ENCODE data around the gene BEND3. TPM values are rescaled to one million over a fixed set of nuclear protein-coding genes. Genes with fewer than 3 reads are reported as not detected.
"Not testable (repeated sequence)": the region's sequence is repeated elsewhere in the genome, so short reads cannot be mapped to it uniquely, and the experiment has no call there.

The BEND3 gene
- total RNA-seq, 4 donors from 2014 or later: 1.1 to 1.8 (median 1.4) TPM

DNA sequence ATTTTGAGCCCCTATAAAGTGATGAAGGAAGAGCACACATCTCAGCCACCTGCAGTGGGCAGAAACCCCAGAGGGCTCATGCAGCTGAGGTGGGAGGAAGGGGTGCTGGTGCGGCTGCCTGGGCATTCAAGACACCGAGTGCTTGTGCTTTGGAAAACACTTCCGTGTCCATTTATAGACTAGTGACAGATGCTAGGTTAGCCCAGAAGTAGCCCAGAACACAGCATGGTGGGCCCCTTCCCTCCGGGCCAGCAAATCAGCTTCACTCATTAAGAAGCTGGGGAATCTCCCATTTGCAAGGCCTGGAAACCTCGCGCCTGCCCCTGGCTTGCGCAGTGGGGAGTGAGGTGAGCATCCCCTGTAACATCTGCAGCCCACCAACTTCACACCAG, 12.9 kb downstream of the BEND3 start:
- TF ChIP-seq, protein P1, sequence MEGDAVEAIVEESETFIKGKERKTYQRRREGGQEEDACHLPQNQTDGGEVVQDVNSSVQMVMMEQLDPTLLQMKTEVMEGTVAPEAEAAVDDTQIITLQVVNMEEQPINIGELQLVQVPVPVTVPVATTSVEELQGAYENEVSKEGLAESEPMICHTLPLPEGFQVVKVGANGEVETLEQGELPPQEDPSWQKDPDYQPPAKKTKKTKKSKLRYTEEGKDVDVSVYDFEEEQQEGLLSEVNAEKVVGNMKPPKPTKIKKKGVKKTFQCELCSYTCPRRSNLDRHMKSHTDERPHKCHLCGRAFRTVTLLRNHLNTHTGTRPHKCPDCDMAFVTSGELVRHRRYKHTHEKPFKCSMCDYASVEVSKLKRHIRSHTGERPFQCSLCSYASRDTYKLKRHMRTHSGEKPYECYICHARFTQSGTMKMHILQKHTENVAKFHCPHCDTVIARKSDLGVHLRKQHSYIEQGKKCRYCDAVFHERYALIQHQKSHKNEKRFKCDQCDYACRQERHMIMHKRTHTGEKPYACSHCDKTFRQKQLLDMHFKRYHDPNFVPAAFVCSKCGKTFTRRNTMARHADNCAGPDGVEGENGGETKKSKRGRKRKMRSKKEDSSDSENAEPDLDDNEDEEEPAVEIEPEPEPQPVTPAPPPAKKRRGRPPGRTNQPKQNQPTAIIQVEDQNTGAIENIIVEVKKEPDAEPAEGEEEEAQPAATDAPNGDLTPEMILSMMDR (IDR thresholded peaks at IDR 0.05): no peak
- TF ChIP-seq POLR2A (IDR thresholded peaks at IDR 0.05): no peak
- no peak overlapping the region for H3K4me3 ChIP-seq (ENCODE audit: low read depth, poor library complexity, severe bottlenecking)
- intact Hi-C loops (cut with DNase I; ENCODE audit: low total_unique reads): no loop called here
- peak in 1 of 2 donors; percentile 61 for DNase-seq (ENCODE audit: low spot score in 2 of 2)
- WGBS, 2 donors: 90 to 96% methylated on average over 7 of the region's 7 CpGs

DNA sequence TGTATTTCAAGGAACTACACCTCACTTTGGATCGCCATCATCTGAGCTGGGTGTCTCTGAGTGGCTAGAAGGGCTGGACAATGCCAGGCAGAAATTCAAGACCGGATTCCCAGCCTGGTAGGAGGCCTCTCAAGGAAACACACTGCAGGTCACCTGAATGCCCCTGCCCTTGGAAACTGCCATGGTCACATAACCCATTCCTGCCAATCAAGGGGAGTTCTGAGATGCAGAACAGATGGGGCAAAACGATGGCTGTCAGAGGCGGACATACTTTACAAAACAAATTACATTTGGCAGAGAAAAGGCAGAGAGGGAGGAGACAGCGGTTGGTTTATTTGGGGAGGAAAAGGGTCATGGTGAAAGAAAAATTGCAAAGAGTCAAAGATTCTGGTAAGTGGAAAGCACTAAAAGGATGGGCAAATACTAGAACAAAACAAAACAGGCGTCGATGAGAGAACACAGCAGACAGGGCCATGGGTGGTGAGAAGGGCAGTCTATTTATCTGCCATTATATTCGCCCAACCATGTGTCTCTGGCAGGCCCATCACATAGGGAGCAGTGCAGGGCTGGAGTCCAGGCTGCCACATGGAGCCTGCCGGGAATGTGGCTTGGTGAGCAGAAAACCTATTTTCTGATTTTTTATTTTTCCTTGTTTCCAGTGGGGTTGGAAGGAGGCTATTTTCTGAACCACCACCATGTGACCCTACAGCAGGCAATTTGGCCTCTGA, 13.5 kb downstream of the BEND3 start:
- DNase-seq (ENCODE audit: low spot score in 2 of 2): peak in 1 of 2 donors; percentile 50
- WGBS, 2 donors: 81 to 87% methylated on average over 9 of the region's 9 CpGs
- TF ChIP-seq, protein P1 (IDR thresholded peaks at IDR 0.05): no peak
- no peak for TF ChIP-seq POLR2A (IDR thresholded peaks at IDR 0.05)
- intact Hi-C loops (cut with DNase I; ENCODE audit: low total_unique reads): no loop called here
- no peak overlapping the region for H3K4me3 ChIP-seq (ENCODE audit: low read depth, poor library complexity, severe bottlenecking)

DNA sequence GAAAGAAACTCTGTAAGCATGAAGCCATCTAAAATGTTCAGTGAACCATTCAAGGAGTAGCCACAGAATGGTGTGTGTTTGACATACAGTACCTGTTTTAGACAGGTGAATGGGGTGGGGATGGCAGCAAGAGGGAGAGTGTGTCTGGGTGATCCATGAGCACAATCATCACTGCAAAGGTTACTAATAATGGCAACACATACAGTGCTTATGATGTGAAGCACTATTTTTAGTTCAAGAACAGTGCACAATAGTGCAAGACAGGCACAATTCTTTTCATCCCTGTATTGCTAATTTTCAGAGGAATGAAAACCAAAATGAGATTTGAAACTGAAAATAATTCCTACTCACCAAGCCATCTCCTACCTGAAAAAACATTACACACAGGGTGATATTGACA, 14.1 kb downstream of the BEND3 start:
- intact Hi-C loops (cut with DNase I; ENCODE audit: low total_unique reads): no loop called here
- TF ChIP-seq, protein P1 (IDR thresholded peaks at IDR 0.05): no peak
- TF ChIP-seq POLR2A (IDR thresholded peaks at IDR 0.05): no peak
- no peak for DNase-seq (ENCODE audit: low spot score in 2 of 2)
- H3K4me3 ChIP-seq (ENCODE audit: low read depth, poor library complexity, severe bottlenecking): no peak overlapping the region

DNA sequence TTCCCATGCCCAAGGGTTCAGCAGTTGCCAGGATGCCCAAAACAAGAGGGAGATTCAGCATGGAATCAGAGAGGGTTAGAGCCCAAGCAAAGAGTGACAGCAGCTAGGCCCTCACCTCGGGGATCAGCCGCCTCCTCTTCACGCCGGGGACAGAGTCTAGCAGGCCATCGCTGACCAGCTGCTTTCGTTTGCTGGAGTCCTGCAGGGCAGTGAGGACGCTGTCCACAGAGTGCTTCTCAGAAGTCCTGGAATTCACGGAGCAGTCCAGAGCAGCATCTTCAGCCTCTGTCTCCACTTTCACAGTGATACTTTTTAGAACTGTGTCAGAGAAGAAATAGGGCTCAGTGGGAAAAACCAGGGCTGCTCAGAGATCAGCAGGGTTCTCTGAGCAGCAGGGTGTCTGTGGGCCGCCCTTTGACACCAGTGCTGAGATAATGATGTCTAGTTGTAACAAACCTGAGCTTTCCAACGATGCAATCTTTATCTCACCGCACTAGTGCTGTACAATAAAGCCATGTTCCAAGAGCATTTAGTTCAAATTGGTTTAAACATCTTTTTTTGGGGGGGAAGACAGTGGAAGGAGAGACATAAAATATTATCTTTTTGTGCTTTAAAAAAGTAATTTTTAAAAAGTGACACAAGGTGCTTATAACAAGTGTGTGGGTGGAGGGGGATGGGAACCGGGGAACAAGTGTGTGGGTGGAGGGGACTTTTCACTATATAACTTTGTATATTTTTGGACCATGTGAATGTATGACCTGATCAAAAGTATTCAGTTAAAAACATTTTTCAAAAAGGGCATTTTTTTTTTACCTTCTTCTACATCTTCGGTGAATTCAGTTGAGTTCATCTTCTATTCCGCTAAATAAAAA, 16.6 kb downstream of the BEND3 start:
- peak in 1 of 2 donors; percentile 40 for DNase-seq (ENCODE audit: low spot score in 2 of 2)
- 90 to 91% methylated on average over 14 of the region's 14 CpGs for WGBS, 2 donors
- TF ChIP-seq, protein P1 (IDR thresholded peaks at IDR 0.05): no peak
- TF ChIP-seq POLR2A (IDR thresholded peaks at IDR 0.05): no peak
- intact Hi-C loops (cut with DNase I; ENCODE audit: low total_unique reads): no loop called here
- H3K4me3 ChIP-seq (ENCODE audit: low read depth, poor library complexity, severe bottlenecking): no peak overlapping the region

DNA sequence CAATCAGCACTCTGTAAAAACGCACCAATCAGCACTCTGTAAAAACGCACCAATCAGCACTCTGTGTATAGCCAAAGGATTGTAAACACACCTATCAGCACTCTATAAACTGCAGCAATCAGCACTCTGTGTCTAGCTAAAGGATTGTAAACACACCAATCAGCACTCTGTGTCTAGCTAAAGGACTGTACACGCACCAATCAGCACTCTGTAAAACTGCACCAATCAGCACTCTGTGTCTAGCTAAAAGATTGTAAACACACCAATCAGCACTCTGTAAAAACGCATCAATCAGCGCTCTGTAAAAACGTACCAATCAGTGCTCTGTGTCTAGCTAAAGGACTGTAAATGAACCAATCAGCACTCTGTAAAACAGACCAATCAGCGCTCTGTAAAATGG, 30.9 kb downstream of the BEND3 start:
- WGBS, 2 donors: 96 to 98% methylated on average over 7 of the region's 7 CpGs
- DNase-seq (ENCODE audit: low spot score in 2 of 2); intact Hi-C loops (cut with DNase I; ENCODE audit: low total_unique reads); H3K4me3 ChIP-seq (ENCODE audit: low read depth, poor library complexity, severe bottlenecking): not testable (repeated sequence)

DNA sequence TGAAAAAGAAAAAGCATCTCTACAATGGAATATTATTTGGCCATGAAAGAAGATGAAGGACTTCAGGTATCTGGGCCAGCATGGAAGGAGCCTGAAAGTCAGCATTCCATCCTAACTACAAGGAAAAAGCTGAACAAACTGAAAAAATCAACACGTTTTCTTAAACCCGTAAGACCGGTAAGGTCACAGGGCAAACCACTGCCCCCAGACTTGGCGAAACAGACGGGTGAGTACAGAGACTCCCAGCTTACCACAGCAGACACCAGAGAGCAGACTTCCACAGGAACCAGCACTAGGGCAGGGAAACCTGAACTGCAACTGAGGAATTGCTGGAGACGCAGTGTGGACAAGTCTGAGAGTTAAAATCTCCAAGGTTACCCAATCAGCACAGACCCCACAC, 31.4 kb downstream of the BEND3 start:
- TF ChIP-seq, protein P1 (IDR thresholded peaks at IDR 0.05): no peak
- TF ChIP-seq POLR2A (IDR thresholded peaks at IDR 0.05): no peak
- 91 to 97% methylated on average over 6 of the region's 6 CpGs for whole genome bisulfite sequencing, 2 donors
- no peak overlapping the region for H3K4me3 ChIP-seq (ENCODE audit: low read depth, poor library complexity, severe bottlenecking)
- DNase-seq (ENCODE audit: low spot score in 2 of 2): no peak
- intact Hi-C loops (cut with DNase I; ENCODE audit: low total_unique reads): no loop called here

All from lower leg skin (tissue), 4 donors.